Mesenchymal stem cell (in vitro differentiated cells and primary cell): Measurements from ENCODE around the gene MS4A15.

Source experiments
- DNase-seq: peaks from one replicate; pipeline ENCODE4 v3.0.0-alpha.2; 2013
- H2AFZ ChIP-seq: one replicate; pipeline ENCODE4 v1.6.1; 2013; ENCODE audit warnings: low read depth, mild to moderate bottlenecking, control low read depth, inconsistent platforms, low read length, moderate library complexity
- H2AK5ac ChIP-seq: 2 replicates; pipeline ENCODE4 v1.6.1; 2013; ENCODE audit warnings: low read length, moderate library complexity, mild to moderate bottlenecking, inconsistent platforms; ENCODE audit not compliant: severe bottlenecking
- H2BK120ac ChIP-seq: one replicate; pipeline ENCODE4 v1.6.1; 2013; ENCODE audit warnings: low read depth, mild to moderate bottlenecking, inconsistent platforms, low read length, moderate library complexity
- H2BK12ac ChIP-seq, 2 experiments: one replicate each; pipeline ENCODE4 v1.6.1; 2013; ENCODE audit warnings: inconsistent platforms in 2 of 2, low read length in 2 of 2, mild to moderate bottlenecking in 2 of 2, moderate library complexity in 2 of 2, control low read depth in 1 of 2
- H2BK15ac ChIP-seq: one replicate; pipeline ENCODE4 v1.6.1; 2013; ENCODE audit warnings: mild to moderate bottlenecking, low read depth, inconsistent platforms; ENCODE audit not compliant: poor library complexity, severe bottlenecking
- H2BK5ac ChIP-seq: 2 replicates; pipeline ENCODE4 v1.6.1; 2013; ENCODE audit warnings: low read depth, mild to moderate bottlenecking, low read length, control low read depth, inconsistent platforms; ENCODE audit not compliant: poor library complexity, severe bottlenecking
- H3K14ac ChIP-seq, 2 experiments: one replicate each; pipeline ENCODE4 v1.6.1; 2013; ENCODE audit warnings: inconsistent platforms in 2 of 2, low read length in 2 of 2, control low read depth in 1 of 2, mild to moderate bottlenecking in 1 of 2, moderate library complexity in 1 of 2
- H3K18ac ChIP-seq, 2 experiments: one replicate each; pipeline ENCODE4 v1.6.1; 2013; ENCODE audit warnings: inconsistent platforms in 2 of 2, low read length in 2 of 2, control low read depth in 1 of 2, low read depth in 1 of 2, mild to moderate bottlenecking in 1 of 2
- H3K23ac ChIP-seq, 2 experiments: one replicate each; pipeline ENCODE4 v1.6.1; 2013; ENCODE audit warnings: inconsistent platforms in 2 of 2, low read length in 2 of 2, mild to moderate bottlenecking in 2 of 2, moderate library complexity in 2 of 2, control low read depth in 1 of 2
- H3K27ac ChIP-seq: 2 replicates; pipeline ENCODE4 v1.5.1; 2013; ENCODE audit warnings: mild to moderate bottlenecking, moderate library complexity, low read length, control low read depth, inconsistent platforms; ENCODE audit not compliant: poor library complexity, severe bottlenecking
- H3K27me3 ChIP-seq, 2 experiments: 2 replicates each; pipeline versions ENCODE4 v1.6.1 to v1.7.0; 2013; ENCODE audit warnings: low read length in 2 of 2, mild to moderate bottlenecking in 2 of 2, moderate library complexity in 2 of 2, control low read depth in 1 of 2, inconsistent platforms in 1 of 2; ENCODE audit not compliant: control insufficient read depth in 1 of 2, insufficient read depth in 1 of 2
- H3K36me3 ChIP-seq, 2 experiments: 2 replicates each; pipeline versions ENCODE4 v1.6.1 to v1.7.0; 2013; ENCODE audit warnings: low read length in 2 of 2, control low read depth in 1 of 2, inconsistent platforms in 1 of 2, low read depth in 1 of 2, mild to moderate bottlenecking in 1 of 2; ENCODE audit not compliant: insufficient read depth in 2 of 2, control insufficient read depth in 1 of 2
- H3K4ac ChIP-seq, 2 experiments: one replicate each; pipeline ENCODE4 v1.6.1; 2013; ENCODE audit warnings: inconsistent platforms in 2 of 2, low read length in 2 of 2, mild to moderate bottlenecking in 2 of 2, moderate library complexity in 2 of 2, control low read depth in 1 of 2, low read depth in 1 of 2
- H3K4me1 ChIP-seq: 2 replicates; pipeline ENCODE4 v1.6.1; 2013; ENCODE audit warnings: low read depth, low read length, control low read depth; ENCODE audit not compliant: control insufficient read depth, insufficient read depth
- H3K4me2 ChIP-seq: 2 replicates; pipeline ENCODE4 v1.6.1; 2013; ENCODE audit warnings: low read length, mild to moderate bottlenecking, inconsistent platforms; ENCODE audit not compliant: poor library complexity, severe bottlenecking
- H3K4me3 ChIP-seq, 2 experiments: 2 replicates each; pipeline versions ENCODE4 v1.5.1 to v1.7.0; 2013; ENCODE audit warnings: low read length in 2 of 2, mild to moderate bottlenecking in 2 of 2, control low read depth in 1 of 2, low read depth in 1 of 2; ENCODE audit not compliant: insufficient read depth in 1 of 2
- H3K79me1 ChIP-seq: replicated peaks from 2 replicates; pipeline ENCODE4 v1.6.1; 2013; ENCODE audit warnings: mild to moderate bottlenecking, control low read depth, low read length, inconsistent platforms; ENCODE audit not compliant: poor library complexity, severe bottlenecking
- H3K9ac ChIP-seq: 2 replicates; pipeline ENCODE4 v1.7.0; 2013; ENCODE audit warnings: mild to moderate bottlenecking, low read length, moderate library complexity
- H3K9me3 ChIP-seq: 2 replicates; pipeline ENCODE4 v1.7.0; 2013; ENCODE audit warnings: mild to moderate bottlenecking, low read length; ENCODE audit not compliant: control insufficient read depth
- H4K8ac ChIP-seq: one replicate; pipeline ENCODE4 v1.6.1; 2013; ENCODE audit warnings: inconsistent platforms, mild to moderate bottlenecking, low read length, moderate library complexity
- H4K91ac ChIP-seq: one replicate; pipeline ENCODE4 v1.6.1; 2013; ENCODE audit warnings: mild to moderate bottlenecking, low read length, inconsistent platforms
- WGBS: methylation state at CpG from one replicate; pipeline ENCODE4 v1.1.7; 2013; ENCODE audit warnings: mixed read lengths; 5-methylcytosine and 5-hydroxymethylcytosine counted together

Gene MS4A15

DNA sequence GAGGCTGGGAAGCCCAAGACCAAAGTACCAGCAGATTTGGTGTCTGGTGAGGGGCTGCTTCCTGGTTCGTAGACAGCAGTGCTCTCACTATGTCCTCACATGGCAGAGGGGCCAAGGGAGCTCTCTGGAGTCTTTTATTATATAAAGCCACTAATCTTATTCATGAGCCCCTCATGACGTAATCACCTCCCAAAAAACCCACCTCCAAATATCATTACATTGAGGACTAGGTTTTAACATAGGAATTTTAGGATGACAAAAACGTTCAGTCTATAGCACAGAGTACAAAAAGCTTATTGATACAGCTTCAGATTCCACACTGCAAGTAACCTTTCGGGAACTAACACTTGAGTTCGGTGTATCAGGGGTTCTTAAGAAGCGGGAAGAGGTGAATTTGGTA, 36.2 kb upstream of the MS4A15 start:
- Histone ChIP-seq H3K9ac (no peak overlapping the region), H2BK120ac (no peak overlapping the region), H2AFZ (no peak overlapping the region), H3K27me3 (peaks cover 0 to 8% of the 10 kb centered on the region in 2 experiments), H2BK5ac (no peak overlapping the region), H3K36me3 (no peaks in the 10 kb centered on the region), H3K9me3 (no peaks in the 10 kb centered on the region), H3K4me1 (no peaks in the 10 kb centered on the region), H4K8ac (no peak overlapping the region), H3K79me1 (no peaks in the 10 kb centered on the region), H3K4ac (no peak overlapping the region), H2BK12ac (no peak overlapping the region), H3K27ac (no peak overlapping the region), H3K23ac (no peak overlapping the region), H4K91ac (no peak overlapping the region), H3K4me2 (no peak overlapping the region), H2AK5ac (no peak overlapping the region), H3K18ac (no peak overlapping the region), H2BK15ac (no peak overlapping the region), H3K4me3 (no peak overlapping the region), H3K14ac (no peak overlapping the region)
- no peak for DNase-seq
- 67% methylated on average over 5 of the region's 6 CpGs for WGBS

DNA sequence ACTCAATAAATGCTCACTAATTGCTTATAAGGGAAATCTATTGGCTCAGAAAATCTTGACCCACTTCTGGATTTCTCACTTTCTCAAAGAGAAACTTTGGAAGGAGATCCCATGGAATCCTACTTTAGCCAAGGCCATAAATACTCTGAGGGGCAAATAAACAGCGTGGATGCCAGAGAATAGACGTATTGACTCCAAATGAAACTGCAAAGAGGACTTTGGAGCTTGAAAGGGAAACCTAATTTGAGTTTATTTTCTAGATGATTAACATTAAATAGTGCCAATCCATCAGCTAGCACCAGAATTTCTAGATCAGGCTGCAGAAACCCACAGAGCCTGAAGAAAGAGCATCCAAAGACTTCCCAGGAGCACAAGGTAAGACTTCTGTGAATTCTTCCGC, 32.2 kb upstream of the MS4A15 start, which contains the start of gene MS4A18:
Gene MS4A18, plus strand, starts transcription at position 301 of the 400 bp plus-strand sequence.
- Histone ChIP-seq H3K4me3 (no peak within 1 kb of the TSS), H2BK5ac (no peak within 1 kb of the TSS), H2AK5ac (no peak within 1 kb of the TSS), H3K36me3 (no peaks in the 10 kb centered on the region), H2BK120ac (no peak within 1 kb of the TSS), H3K27ac (no peak within 1 kb of the TSS), H2BK15ac (no peak within 1 kb of the TSS), H3K79me1 (no peaks in the 10 kb centered on the region), H2AFZ (no peak within 1 kb of the TSS), H3K4ac (no peak within 1 kb of the TSS), H3K27me3 (peaks cover 0 to 15% of the 10 kb centered on the region in 2 experiments), H4K8ac (no peak within 1 kb of the TSS), H3K9ac (no peak within 1 kb of the TSS), H3K14ac (no peak within 1 kb of the TSS), H2BK12ac (no peak within 1 kb of the TSS), H3K4me1 (no peaks in the 10 kb centered on the region), H3K23ac (no peak within 1 kb of the TSS), H3K18ac (no peak within 1 kb of the TSS), H3K9me3 (no peaks in the 10 kb centered on the region), H3K4me2 (no peak within 1 kb of the TSS), H4K91ac (no peak within 1 kb of the TSS)
- WGBS, result 77% methylated on average over 3 of the region's 3 CpGs
- DNase-seq, result no peak

DNA sequence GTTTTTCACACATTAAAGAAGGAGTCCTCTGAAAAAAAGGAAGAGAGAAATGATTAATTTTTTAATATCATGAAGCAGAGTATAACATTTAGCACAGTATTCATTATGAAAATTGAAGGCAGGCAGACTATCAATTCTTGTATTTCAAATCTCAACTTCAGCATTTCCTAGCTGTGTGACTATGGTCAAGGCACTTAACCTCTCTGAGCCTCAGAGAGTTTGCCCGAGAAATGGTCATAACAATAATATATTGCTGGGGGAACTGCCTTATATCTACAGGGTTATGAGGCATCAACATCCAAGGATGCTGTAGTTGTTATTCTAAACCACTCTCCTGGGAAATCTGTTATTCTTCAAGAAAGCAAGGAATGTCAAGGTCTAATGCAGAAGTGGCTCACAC, 31.1 kb upstream of the MS4A15 start:
- Histone ChIP-seq H4K91ac (no peak overlapping the region), H3K9ac (no peak overlapping the region), H3K4ac (no peak overlapping the region), H3K36me3 (no peaks in the 10 kb centered on the region), H3K4me1 (no peaks in the 10 kb centered on the region), H3K27me3 (peaks cover 0 to 15% of the 10 kb centered on the region in 2 experiments), H4K8ac (no peak overlapping the region), H3K4me2 (no peak overlapping the region), H3K23ac (no peak overlapping the region), H3K14ac (no peak overlapping the region), H3K18ac (no peak overlapping the region), H2BK5ac (no peak overlapping the region), H2BK12ac (no peak overlapping the region), H2AK5ac (no peak overlapping the region), H3K27ac (no peak overlapping the region), H3K4me3 (no peak overlapping the region), H3K79me1 (no peaks in the 10 kb centered on the region), H3K9me3 (no peaks in the 10 kb centered on the region), H2BK15ac (no peak overlapping the region), H2BK120ac (no peak overlapping the region), H2AFZ (no peak overlapping the region)
- DNase-seq, result no peak
- no CpG with 5 or more reads among the region's 1 CpG for WGBS

- no peak overlapping the region for H2AK5ac ChIP-seq
- H3K4me3 ChIP-seq, result no peak overlapping the region
- no peak overlapping the region for H2BK5ac ChIP-seq
- no peak overlapping the region for H4K91ac ChIP-seq
- H2BK15ac ChIP-seq, result no peak overlapping the region
- no peak overlapping the region for H3K18ac ChIP-seq
- H3K27me3 ChIP-seq, result peaks cover 3 to 24% of the 10 kb centered on the region in 2 experiments
- H3K4ac ChIP-seq, result no peak overlapping the region
- no peak overlapping the region for H4K8ac ChIP-seq
- no peak overlapping the region for H2BK120ac ChIP-seq
- no peak overlapping the region for H2AFZ ChIP-seq
- H3K9me3 ChIP-seq, result no peaks in the 10 kb centered on the region
- no peak overlapping the region for H3K23ac ChIP-seq
- H3K36me3 ChIP-seq, result no peaks in the 10 kb centered on the region
- no peak for DNase-seq
- H3K4me2 ChIP-seq, result no peak overlapping the region
- H3K27ac ChIP-seq, result no peak overlapping the region
- no peak overlapping the region for H3K9ac ChIP-seq
- H3K79me1 ChIP-seq, result no peaks in the 10 kb centered on the region
- H2BK12ac ChIP-seq, result no peak overlapping the region
- 92% methylated on average over 6 of the region's 8 CpGs for WGBS
- no peak overlapping the region for H3K14ac ChIP-seq
- H3K4me1 ChIP-seq, result no peaks in the 10 kb centered on the region
These were observed 25.1 kb upstream of the MS4A15 start for GRCh38 chr11:60731586-60731985.
